Measurements from ENCODE around the gene ZBED4.

The ZBED4 gene

GRCh38 chr22:49922926-49923325 is 69.3 kb downstream of the ZBED4 start:
- no peak for DNase-seq

- DNase-seq: peak; percentile 54
These were observed 69.8 kb downstream of the ZBED4 start for GRCh38 chr22:49923445-49923844.

- DNase-seq: no peak
These were observed 70.6 kb downstream of the ZBED4 start for GRCh38 chr22:49924113-49924833.

- peak; percentile 55 for DNase-seq
These were observed 72.0 kb downstream of the ZBED4 start for GRCh38 chr22:49925525-49926128.

GRCh38 chr22:49926916-49927315 is 73.3 kb downstream of the ZBED4 start:
- no peak for DNase-seq

GRCh38 chr22:49927483-49928184 is 74.0 kb downstream of the ZBED4 start:
- no peak for DNase-seq

- DNase-seq: no peak
These were observed 74.5 kb downstream of the ZBED4 start for GRCh38 chr22:49928185-49928495.

- DNase-seq: no peak
These were observed 75.0 kb downstream of the ZBED4 start for GRCh38 chr22:49928555-49929210.

- peak; percentile 69 for DNase-seq
These were observed 75.8 kb downstream of the ZBED4 start for GRCh38 chr22:49929211-49929979.

GRCh38 chr22:49929994-49930575 is 76.4 kb downstream of the ZBED4 start:
- no peak for DNase-seq

- peak; percentile 93 for DNase-seq
These were observed 77.2 kb downstream of the ZBED4 start for GRCh38 chr22:49930596-49931412.

- no peak for DNase-seq
These were observed 79.9 kb downstream of the ZBED4 start for GRCh38 chr22:49933236-49934159.

- DNase-seq: peak; percentile 76
These were observed 80.7 kb downstream of the ZBED4 start for GRCh38 chr22:49934160-49934890.

- DNase-seq: peak; percentile 86
These were observed 81.4 kb downstream of the ZBED4 start for GRCh38 chr22:49934891-49935557.

GRCh38 chr22:49935561-49935960 is 81.9 kb downstream of the ZBED4 start:
- DNase-seq: peak; percentile 42

GRCh38 chr22:49936018-49936972 is 82.7 kb downstream of the ZBED4 start:
- DNase-seq: peak; percentile 85

GRCh38 chr22:49936973-49937757 is 83.5 kb downstream of the ZBED4 start:
- DNase-seq: no peak

Data from hematopoietic multipotent progenitor cell treated with erythropoietin and hydrocortisone succinate and interleukin-3 and kit ligand, for 4 days (in vitro differentiated cells).